A549 (cell line): ENCODE data around the gene HMG20A. TPM values are rescaled to one million over a fixed set of nuclear protein-coding genes. Genes with fewer than 3 reads are reported as not detected.

Experiments used
- ATAC-seq, 2 experiments: fragments of 200-7000 bp in 1 of 2; fragments of >200 bp in 1 of 2; cut with Nextera tagmentation in 1 of 2; cut with Tn5 transposase in 1 of 2; 3 replicates each; pipeline versions ENCODE4 v1.8.0 to v1.9.1; 2018 to 2020; ENCODE audit warnings: mild to moderate bottlenecking in 1 of 2, moderate library complexity in 1 of 2
- CTCF ChIA-PET: fragments of 300-600 bp; sonication (Branson Sonifier 250); formaldehyde crosslinking; extraction: SDS; loops from one replicate; lab custom pipeline; 2021; ENCODE audit warnings: antibody characterized with exemption, inconsistent platforms; lab: Yijun Ruan, JAX
- POLR2A ChIA-PET: fragments of 350-600 bp; formaldehyde crosslinking; extraction: SDS; loops from one replicate; lab custom pipeline; 2021; ENCODE audit warnings: antibody characterized with exemption, inconsistent platforms; lab: Yijun Ruan, JAX
- DNase-seq, 2 experiments: peaks; one replicate each; pipeline versions ENCODE4 v3.0.0 to v3.0.0-alpha.2; 2011 to 2016; ENCODE audit warnings: low read depth in 1 of 2, low spot score in 1 of 2
- FAIRE-seq: peaks from 2 replicates; lab custom pipeline; 2011; peaks lifted over from hg19 to GRCh38; lab: Jason Lieb, UNC
- H3K27ac ChIP-seq, 2 experiments: fragments of >200 bp; sonication (Bioruptor Twin); formaldehyde crosslinking; 3 replicates each; pipeline ENCODE4 v1.5.1; 2016 to 2017
- H3K4me1 ChIP-seq: fragments of >200 bp; sonication (Bioruptor Twin); formaldehyde crosslinking; 3 replicates; pipeline ENCODE4 v1.6.1; 2016
- H3K4me2 ChIP-seq: fragments of >200 bp; sonication (Bioruptor Twin); formaldehyde crosslinking; 3 replicates; pipeline ENCODE4 v1.6.1; 2016
- H3K4me3 ChIP-seq: fragments of >200 bp; sonication (Bioruptor Twin); formaldehyde crosslinking; 3 replicates; pipeline ENCODE4 v1.5.1; 2016
- H3K9me3 ChIP-seq: fragments of >200 bp; sonication (Bioruptor Twin); formaldehyde crosslinking; 3 replicates; pipeline ENCODE4 v1.6.1; 2016
- ATOH8 ChIP-seq: fragments of 250-450 bp; sonication (Bioruptor Pico); IDR thresholded peaks from 2 replicates; pipeline ENCODE4 v1.5.0; 2020; ENCODE audit warnings: low read depth, mild to moderate bottlenecking, moderate library complexity
- CBX8 ChIP-seq: fragments of 200-600 bp; sonication (generic); IDR thresholded peaks from 2 replicates; pipeline ENCODE4 v1.6.1; 2016
- E2F6 ChIP-seq: IDR thresholded peaks from 2 replicates; pipeline ENCODE4 v1.6.1; 2012; ENCODE audit warnings: low read depth, borderline replicate concordance
- ESRRA ChIP-seq: fragments of 150-350 bp; IDR thresholded peaks from 2 replicates; pipeline ENCODE4 v1.6.1; 2014; ENCODE audit warnings: mild to moderate bottlenecking, low read length, borderline replicate concordance
- HES2 ChIP-seq: fragments of >200 bp; sonication (Bioruptor Twin); formaldehyde crosslinking; IDR thresholded peaks from 2 replicates; pipeline ENCODE4 v1.6.1; 2016
- HEYL ChIP-seq: fragments of 250-450 bp; sonication (Bioruptor Pico); IDR thresholded peaks from 2 replicates; pipeline ENCODE4 v1.8.0; 2021; ENCODE audit warnings: mild to moderate bottlenecking, moderate library complexity
- HMGXB4 ChIP-seq: fragments of 250-450 bp; sonication (Bioruptor Pico); IDR thresholded peaks from 2 replicates; pipeline ENCODE4 v1.5.0; 2021; ENCODE audit warnings: mild to moderate bottlenecking, moderate library complexity, borderline replicate concordance
- HOXB13 ChIP-seq: fragments of 250-450 bp; sonication (Bioruptor Pico); IDR thresholded peaks from 2 replicates; pipeline ENCODE4 v1.5.0; 2020; ENCODE audit warnings: low read depth, mild to moderate bottlenecking, moderate library complexity
- HOXB5 ChIP-seq: fragments of 250-450 bp; sonication (Bioruptor Pico); IDR thresholded peaks from 2 replicates; pipeline ENCODE4 v1.5.0; 2020; ENCODE audit warnings: mild to moderate bottlenecking, moderate library complexity
- JUN ChIP-seq, 2 experiments: fragments of >200 bp; sonication (Bioruptor Twin); formaldehyde crosslinking; IDR thresholded peaks; 2 replicates in 1 of 2; 3 replicates in 1 of 2; pipeline ENCODE4 v1.6.1; 2016 to 2017
- KDM5A ChIP-seq: fragments of 200-600 bp; sonication (generic); IDR thresholded peaks from 2 replicates; pipeline ENCODE4 v1.6.1; 2016; ENCODE audit warnings: antibody characterized with exemption, mild to moderate bottlenecking
- MAZ ChIP-seq: fragments of 150-350 bp; IDR thresholded peaks from 2 replicates; pipeline ENCODE4 v1.6.1; 2014; ENCODE audit warnings: antibody characterized with exemption, low read depth, low read length, borderline replicate concordance
- NFE2L2 ChIP-seq: fragments of 150-350 bp; conservative IDR thresholded peaks from 2 replicates; pipeline ENCODE4 v1.6.1; 2014; ENCODE audit warnings: low read length
- NPAS2 ChIP-seq: fragments of 250-450 bp; sonication (Bioruptor Pico); IDR thresholded peaks from 2 replicates; pipeline ENCODE4 v1.8.0; 2022; ENCODE audit warnings: mild to moderate bottlenecking, moderate library complexity, borderline replicate concordance
- PHF8 ChIP-seq: fragments of 200-600 bp; sonication (generic); IDR thresholded peaks from 2 replicates; pipeline ENCODE4 v1.6.1; 2016; ENCODE audit warnings: low read depth, mild to moderate bottlenecking, antibody characterized with exemption, moderate library complexity, borderline replicate concordance
- POLR2AphosphoS2 ChIP-seq: conservative IDR thresholded peaks from 2 replicates; pipeline ENCODE4 v1.6.1; 2012; ENCODE audit warnings: low read length, improper control_type of control experiment, inconsistent platforms
- RAD21 ChIP-seq, 2 experiments: fragments of >200 bp in 1 of 2; sonication (Bioruptor Twin) in 1 of 2; formaldehyde crosslinking in 1 of 2; IDR thresholded peaks in 1 of 2; conservative IDR thresholded peaks in 1 of 2; 2 replicates in 1 of 2; 3 replicates in 1 of 2; pipeline ENCODE4 v1.6.1; 2012 to 2018; ENCODE audit warnings: inconsistent platforms in 1 of 2
- RARB ChIP-seq: fragments of 250-450 bp; sonication (Bioruptor Pico); IDR thresholded peaks from 2 replicates; pipeline ENCODE4 v1.8.0; 2021; ENCODE audit warnings: mild to moderate bottlenecking, moderate library complexity
- RFX5 ChIP-seq: fragments of 450-650 bp; IDR thresholded peaks from 2 replicates; pipeline ENCODE4 v1.7.1; 2014; ENCODE audit warnings: antibody characterized with exemption, mild to moderate bottlenecking, moderate library complexity
- SREBF2 ChIP-seq: fragments of 450-650 bp; IDR thresholded peaks from 2 replicates; pipeline ENCODE4 v1.6.1; 2014; ENCODE audit warnings: mild to moderate bottlenecking, moderate library complexity
- ZNF302 ChIP-seq: fragments of 250-450 bp; sonication (Bioruptor Pico); IDR thresholded peaks from 2 replicates; pipeline ENCODE4 v1.9.0; 2021; ENCODE audit warnings: inconsistent platforms, mild to moderate bottlenecking, moderate library complexity
- ZSCAN20 ChIP-seq: fragments of 250-450 bp; sonication (Bioruptor Pico); IDR thresholded peaks from 2 replicates; pipeline ENCODE4 v1.8.0; 2022; ENCODE audit warnings: mild to moderate bottlenecking, moderate library complexity
- WGBS: methylation state at CpG from one replicate; pipeline ENCODE4 v1.1.6; 2017; ENCODE audit errors: missing lambda C conversion rate; 5-methylcytosine and 5-hydroxymethylcytosine counted together
- polyA plus RNA-seq, 4 experiments: library from polyadenylated mRNA; depleted of rRNA in 3 of 4; stranded (reverse); fragments of >200 nt; fragmentation: RNase III in 1 of 4; extraction: RNeasy Plus Mini Kit Qiagen cat#74134 plus additional on column Dnase treatment in 1 of 4; gene quantifications; 2 replicates in 3 of 4; 3 replicates in 1 of 4; pipeline ENCODE4 v1.2.3, GENCODE V29; 2011 to 2017
- TF ChIP-seq, protein P1 (sequence below): fragments of >200 bp; sonication (Bioruptor Twin); formaldehyde crosslinking; IDR thresholded peaks from 3 replicates; pipeline ENCODE4 v1.5.1; 2016

Gene HMG20A
- polyA plus RNA-seq, 2 of the 4 experiments (the other 2 are of a cell fraction) = 29.5 to 85.1 TPM

- Histone ChIP-seq H3K4me2 (no peak overlapping the region), H3K4me3 (no peak overlapping the region), H3K27ac (no peak overlapping the region), H3K4me1 (no peaks in the 10 kb centered on the region), H3K9me3 (no peaks in the 10 kb centered on the region)
- ChIA-PET POLR2A (no interaction called here), CTCF (interaction anchor here (0.7 to 5.5 kb wide), 12 partner anchors 10 to 553 kb away, joined by 3 to 57 read pairs (median 5); no protein-coding TSS in a partner anchor)
- TF ChIP-seq HOXB13 (CRISPR knock-in tag) (no peak), HEYL (CRISPR knock-in tag) (no peak), RARB (CRISPR knock-in tag) (no peak), HOXB5 (CRISPR knock-in tag) (no peak), JUN (IDR thresholded peaks at IDR 0.05) (no peak), ATOH8 (CRISPR knock-in tag) (no peak), ZSCAN20 (CRISPR knock-in tag) (no peak), NFE2L2 (no peak), POLR2AphosphoS2 (no peak), CBX8 (no peak), ESRRA (no peak), MAZ (no peak), RFX5 (no peak), PHF8 (no peak), E2F6 (no peak)
- no peak for DNase-seq
- ATAC-seq = no peak
- WGBS = 75% methylated on average over 10 of the region's 10 CpGs
- FAIRE-seq = no peak
Measured at GRCh38 chr15:77507143-77507897, 86.6 kb downstream of the HMG20A start.

DNA sequence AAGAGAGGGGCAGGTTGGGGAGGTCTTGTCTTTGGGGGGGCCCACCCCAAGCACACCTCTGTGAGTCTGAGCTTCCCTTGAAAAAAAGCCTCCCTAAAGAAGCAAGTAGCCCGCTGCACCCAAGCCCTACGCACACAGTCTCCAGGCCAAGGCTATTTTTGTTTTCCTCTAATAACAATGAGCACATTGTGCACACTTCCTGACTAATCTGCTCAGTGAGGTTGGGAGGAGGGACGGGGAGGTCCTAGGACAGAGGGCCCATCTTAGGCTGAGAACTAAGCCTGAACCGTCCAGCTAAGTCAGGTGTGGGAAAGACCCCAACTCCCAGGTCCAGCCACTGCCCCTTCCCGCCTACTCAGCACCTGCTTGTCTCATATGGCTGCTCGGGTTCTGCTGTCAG is 87.2 kb downstream of the HMG20A start:
- CTCF ChIA-PET = interaction anchor here (0.7 to 5.5 kb wide), 8 partner anchors 11 to 554 kb away, joined by 3 to 57 read pairs (median 6); no protein-coding TSS in a partner anchor
- FAIRE-seq (no peak), ATAC-seq (peak in 1 of 2 experiments; percentile 34; a peak in 1 of 6 replicates), DNase-seq (no peak)
- POLR2A ChIA-PET = no interaction called here
- Histone ChIP-seq H3K4me3 (no peak overlapping the region), H3K27ac (no peak overlapping the region), H3K4me2 (no peak overlapping the region), H3K4me1 (no peaks in the 10 kb centered on the region), H3K9me3 (no peaks in the 10 kb centered on the region)
- TF ChIP-seq NPAS2 (CRISPR knock-in tag) = no peak
- TF ChIP-seq, protein P1, sequence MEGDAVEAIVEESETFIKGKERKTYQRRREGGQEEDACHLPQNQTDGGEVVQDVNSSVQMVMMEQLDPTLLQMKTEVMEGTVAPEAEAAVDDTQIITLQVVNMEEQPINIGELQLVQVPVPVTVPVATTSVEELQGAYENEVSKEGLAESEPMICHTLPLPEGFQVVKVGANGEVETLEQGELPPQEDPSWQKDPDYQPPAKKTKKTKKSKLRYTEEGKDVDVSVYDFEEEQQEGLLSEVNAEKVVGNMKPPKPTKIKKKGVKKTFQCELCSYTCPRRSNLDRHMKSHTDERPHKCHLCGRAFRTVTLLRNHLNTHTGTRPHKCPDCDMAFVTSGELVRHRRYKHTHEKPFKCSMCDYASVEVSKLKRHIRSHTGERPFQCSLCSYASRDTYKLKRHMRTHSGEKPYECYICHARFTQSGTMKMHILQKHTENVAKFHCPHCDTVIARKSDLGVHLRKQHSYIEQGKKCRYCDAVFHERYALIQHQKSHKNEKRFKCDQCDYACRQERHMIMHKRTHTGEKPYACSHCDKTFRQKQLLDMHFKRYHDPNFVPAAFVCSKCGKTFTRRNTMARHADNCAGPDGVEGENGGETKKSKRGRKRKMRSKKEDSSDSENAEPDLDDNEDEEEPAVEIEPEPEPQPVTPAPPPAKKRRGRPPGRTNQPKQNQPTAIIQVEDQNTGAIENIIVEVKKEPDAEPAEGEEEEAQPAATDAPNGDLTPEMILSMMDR = no peak
- TF ChIP-seq HMGXB4 (CRISPR knock-in tag) = no peak
- no peak for TF ChIP-seq HOXB5 (CRISPR knock-in tag)
- TF ChIP-seq ZNF302 = no peak
- TF ChIP-seq HES2 = no peak
- no peak for TF ChIP-seq RAD21 (conservative IDR thresholded peaks at IDR 0.05 in 1 of 2, IDR thresholded peaks at IDR 0.05 in 1 of 2)
- no peak for TF ChIP-seq NFE2L2
- TF ChIP-seq ZSCAN20 (CRISPR knock-in tag) = no peak
- TF ChIP-seq SREBF2 = no peak
- no peak for TF ChIP-seq KDM5A
- no peak for TF ChIP-seq ESRRA
- WGBS = 82% methylated on average over 6 of the region's 6 CpGs
